Cortex of kidney (tissue), 1 donor: ENCODE measurements around the gene TMEM98.
"Not testable (repeated sequence)": the region's sequence is repeated elsewhere in the genome, so short reads cannot be mapped to it uniquely, and the experiment has no call there.

ENCODE experiments used
- DNase-seq: peaks from one replicate; lab custom pipeline; 2025; lab: John Stamatoyannopoulos, UW

Gene TMEM98

GRCh38 chr17:32943206-32943605, 15.3 kb downstream of the TMEM98 start:
- no peak for DNase-seq

GRCh38 chr17:32943647-32944191, 15.8 kb downstream of the TMEM98 start:
- no peak for DNase-seq

GRCh38 chr17:32944248-32945020, 16.5 kb downstream of the TMEM98 start:
- no peak for DNase-seq

GRCh38 chr17:32946375-32947135, 18.6 kb downstream of the TMEM98 start:
- DNase-seq, result no peak

GRCh38 chr17:32947736-32948135, 19.8 kb downstream of the TMEM98 start:
- DNase-seq, result no peak

- DNase-seq, result no peak
These were observed 21.2 kb downstream of the TMEM98 start for GRCh38 chr17:32949181-32949580.

- not testable (repeated sequence) for DNase-seq
These were observed 24.5 kb downstream of the TMEM98 start for GRCh38 chr17:32952491-32952890.

- no peak for DNase-seq
These were observed 25.1 kb downstream of the TMEM98 start for GRCh38 chr17:32953045-32953444.

GRCh38 chr17:32953857-32954256, 25.9 kb downstream of the TMEM98 start:
- no peak for DNase-seq

- no peak for DNase-seq
These were observed 26.5 kb downstream of the TMEM98 start for GRCh38 chr17:32954477-32954876.

GRCh38 chr17:32955155-32955554, 27.2 kb downstream of the TMEM98 start:
- DNase-seq, result no peak

- no peak for DNase-seq
These were observed 28.5 kb downstream of the TMEM98 start for GRCh38 chr17:32956240-32956970.

- no peak for DNase-seq
These were observed 30.5 kb downstream of the TMEM98 start for GRCh38 chr17:32958418-32958817.

GRCh38 chr17:32960815-32961214, 32.9 kb downstream of the TMEM98 start:
- no peak for DNase-seq

- DNase-seq, result no peak
These were observed 34.4 kb downstream of the TMEM98 start for GRCh38 chr17:32962320-32962711.

- DNase-seq, result no peak
These were observed 36.6 kb downstream of the TMEM98 start for GRCh38 chr17:32964541-32964940.

GRCh38 chr17:32969231-32969630, 41.3 kb downstream of the TMEM98 start:
- not testable (repeated sequence) for DNase-seq

- no peak for DNase-seq
These were observed 42.3 kb downstream of the TMEM98 start for GRCh38 chr17:32970281-32970680.

GRCh38 chr17:32971171-32971570, 43.2 kb downstream of the TMEM98 start:
- DNase-seq, result no peak

GRCh38 chr17:32976131-32976530, 48.2 kb downstream of the TMEM98 start:
- no peak for DNase-seq

- no peak for DNase-seq
These were observed 48.7 kb downstream of the TMEM98 start for GRCh38 chr17:32976605-32977004.

- no peak for DNase-seq
These were observed 52.3 kb downstream of the TMEM98 start for GRCh38 chr17:32980230-32980629.
